WI38 (cell line): ENCODE data around the gene CLCA1.

Source experiments
- H3K4me3 ChIP-seq: 2 replicates; pipeline ENCODE4 v1.5.1; 2011; ENCODE audit warnings: low read depth, mild to moderate bottlenecking, control low read depth, low read length
- TF ChIP-seq, protein P1 (sequence below): IDR thresholded peaks from 2 replicates; pipeline ENCODE4 v1.5.1; 2012; ENCODE audit warnings: low read depth, mild to moderate bottlenecking, control low read depth, low read length

Gene CLCA1

DNA sequence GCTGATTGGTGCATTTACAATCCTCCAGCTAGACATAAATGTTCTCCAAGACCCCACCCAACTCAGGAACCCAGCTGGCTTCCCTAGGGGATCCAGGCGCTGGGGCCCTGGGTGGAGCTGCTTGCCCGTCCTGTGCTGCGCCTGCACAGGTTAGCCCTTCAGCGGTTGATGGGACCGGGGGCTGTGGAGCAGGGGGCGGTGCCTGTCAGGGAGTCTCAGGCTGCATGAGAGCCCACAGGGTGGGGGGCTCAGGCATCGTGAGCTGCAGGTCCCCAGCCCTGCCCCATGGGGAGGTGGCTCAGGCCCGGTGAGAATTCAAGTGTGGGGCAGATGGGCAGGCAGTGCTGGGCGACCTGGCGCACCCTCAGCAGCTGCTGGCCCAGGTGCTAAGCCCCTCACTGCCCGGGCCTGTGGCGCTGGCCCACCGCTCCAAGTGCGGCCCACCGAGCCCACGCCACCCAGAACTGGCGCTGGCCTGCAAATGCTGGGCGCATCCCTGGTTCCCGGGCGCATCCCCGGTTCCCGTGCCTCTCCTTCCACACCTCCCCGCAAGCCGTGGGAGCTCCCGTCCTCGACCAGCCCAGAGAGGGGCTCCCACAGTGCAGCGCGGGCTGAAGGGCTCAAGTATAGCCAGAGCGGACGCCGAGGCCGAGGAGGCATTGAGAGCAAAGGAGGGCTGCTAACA is 55.1 kb downstream of the CLCA1 start:
- H3K4me3 ChIP-seq, result no peak overlapping the region
- TF ChIP-seq, protein P1, sequence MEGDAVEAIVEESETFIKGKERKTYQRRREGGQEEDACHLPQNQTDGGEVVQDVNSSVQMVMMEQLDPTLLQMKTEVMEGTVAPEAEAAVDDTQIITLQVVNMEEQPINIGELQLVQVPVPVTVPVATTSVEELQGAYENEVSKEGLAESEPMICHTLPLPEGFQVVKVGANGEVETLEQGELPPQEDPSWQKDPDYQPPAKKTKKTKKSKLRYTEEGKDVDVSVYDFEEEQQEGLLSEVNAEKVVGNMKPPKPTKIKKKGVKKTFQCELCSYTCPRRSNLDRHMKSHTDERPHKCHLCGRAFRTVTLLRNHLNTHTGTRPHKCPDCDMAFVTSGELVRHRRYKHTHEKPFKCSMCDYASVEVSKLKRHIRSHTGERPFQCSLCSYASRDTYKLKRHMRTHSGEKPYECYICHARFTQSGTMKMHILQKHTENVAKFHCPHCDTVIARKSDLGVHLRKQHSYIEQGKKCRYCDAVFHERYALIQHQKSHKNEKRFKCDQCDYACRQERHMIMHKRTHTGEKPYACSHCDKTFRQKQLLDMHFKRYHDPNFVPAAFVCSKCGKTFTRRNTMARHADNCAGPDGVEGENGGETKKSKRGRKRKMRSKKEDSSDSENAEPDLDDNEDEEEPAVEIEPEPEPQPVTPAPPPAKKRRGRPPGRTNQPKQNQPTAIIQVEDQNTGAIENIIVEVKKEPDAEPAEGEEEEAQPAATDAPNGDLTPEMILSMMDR, result no peak

DNA sequence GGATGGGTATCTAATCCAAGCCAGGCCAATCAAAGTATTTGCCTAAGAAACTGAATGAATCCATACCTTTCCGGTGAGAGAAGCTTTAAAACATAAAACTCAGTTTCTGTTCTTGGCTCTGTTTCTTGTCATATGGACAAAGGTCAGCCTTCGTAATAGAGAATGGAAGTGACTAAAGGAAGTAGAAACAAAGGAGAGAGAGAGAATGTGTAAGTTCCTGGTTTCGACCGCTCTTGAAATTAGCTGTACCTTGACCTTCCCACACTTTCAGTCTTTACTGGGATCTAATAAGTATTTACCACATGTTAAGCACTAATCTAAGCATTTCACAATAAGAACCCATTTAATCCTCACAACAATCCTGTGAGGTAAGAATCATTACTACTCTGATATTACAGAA is 58.6 kb downstream of the CLCA1 start:
- H3K4me3 ChIP-seq, result no peak overlapping the region

DNA sequence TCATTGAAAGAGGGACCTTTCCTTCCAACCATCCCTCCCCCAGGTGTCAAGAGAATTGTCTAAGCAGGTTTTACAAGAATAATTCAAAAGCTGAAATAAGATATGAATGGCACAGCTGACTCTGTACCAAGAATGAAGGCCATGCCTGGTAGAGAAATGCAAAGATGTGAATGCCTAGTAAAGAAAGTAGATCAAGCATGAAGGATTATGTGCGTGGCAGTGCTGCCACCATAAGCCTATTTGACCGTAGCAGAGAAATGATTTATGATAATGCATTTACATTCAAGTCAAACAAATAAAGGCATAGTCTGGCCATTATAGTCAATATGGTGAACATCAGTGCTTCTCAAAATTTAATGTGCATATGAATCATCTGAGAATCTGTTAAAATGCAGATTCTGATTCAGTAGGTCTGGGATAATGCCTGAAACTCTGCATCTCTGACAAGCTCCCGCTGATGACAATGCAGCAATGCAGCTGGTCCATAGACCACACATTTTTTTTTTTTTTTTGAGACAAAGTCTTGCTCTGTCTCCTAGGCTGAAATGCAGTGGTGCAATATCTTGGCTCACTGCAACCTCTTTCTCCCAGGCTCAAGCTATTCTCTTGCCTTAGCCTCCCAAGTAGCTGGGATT is 61.6 kb downstream of the CLCA1 start:
- TF ChIP-seq, protein P1, result no peak
- H3K4me3 ChIP-seq, result no peak overlapping the region

More for the DNA sequence above, 58.6 kb downstream of the CLCA1 start:
- TF ChIP-seq, protein P1, result no peak

DNA sequence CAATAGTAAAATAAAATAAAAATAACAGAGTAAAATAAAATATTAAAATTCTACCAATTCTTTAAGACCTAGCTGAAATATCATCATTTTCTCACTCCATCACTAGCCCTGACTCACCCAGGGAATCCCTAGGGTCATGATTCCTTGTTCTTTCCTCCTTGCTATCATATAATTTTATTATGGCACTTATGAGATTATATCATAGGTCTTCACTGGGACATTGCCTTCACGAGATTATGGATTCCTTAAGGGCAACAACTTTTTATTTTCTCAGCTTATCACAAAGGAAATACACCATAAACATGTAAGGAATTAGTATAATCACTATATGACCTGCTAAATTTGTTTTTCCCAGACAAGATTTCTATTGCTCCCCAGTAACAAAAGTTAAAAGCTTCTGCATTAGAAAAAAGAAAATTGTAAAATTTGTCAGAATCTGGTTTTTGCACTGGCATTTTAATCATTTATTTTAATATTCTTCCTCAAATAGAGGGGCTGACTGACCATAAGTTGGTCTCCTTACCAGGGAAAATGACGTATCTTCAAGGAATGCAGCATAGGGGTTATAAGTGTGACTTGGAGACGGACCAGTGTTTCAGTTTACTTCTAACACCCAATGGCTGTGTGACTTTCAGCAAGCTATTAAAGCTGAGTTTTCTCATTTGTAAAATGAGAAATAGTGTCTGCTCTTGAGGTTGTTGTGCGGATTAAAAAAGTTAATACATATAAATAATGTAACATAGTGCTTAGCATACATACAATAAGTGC is 69.4 kb downstream of the CLCA1 start:
- TF ChIP-seq, protein P1, result no peak
- H3K4me3 ChIP-seq, result no peak overlapping the region

DNA sequence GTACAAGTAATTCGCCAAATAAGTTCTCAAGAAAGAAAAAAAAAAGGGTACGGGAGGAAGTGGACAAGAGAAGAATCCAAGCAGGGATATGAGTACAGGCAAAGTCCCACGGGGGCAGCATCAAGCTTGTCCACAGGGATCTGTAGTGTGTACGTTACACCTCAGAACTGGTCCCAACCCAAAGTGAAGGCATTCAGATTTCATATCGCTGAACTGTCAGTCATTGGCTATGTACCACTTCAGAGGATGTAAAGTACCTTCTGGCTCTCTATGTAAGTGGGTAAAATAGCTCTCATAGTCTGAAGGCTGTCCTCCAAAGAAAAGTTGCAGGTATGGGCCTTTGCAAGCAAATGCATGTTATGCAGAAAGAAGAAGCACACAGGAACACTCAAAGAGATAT is 70.0 kb downstream of the CLCA1 start:
- TF ChIP-seq, protein P1, result no peak
- no peak overlapping the region for H3K4me3 ChIP-seq

DNA sequence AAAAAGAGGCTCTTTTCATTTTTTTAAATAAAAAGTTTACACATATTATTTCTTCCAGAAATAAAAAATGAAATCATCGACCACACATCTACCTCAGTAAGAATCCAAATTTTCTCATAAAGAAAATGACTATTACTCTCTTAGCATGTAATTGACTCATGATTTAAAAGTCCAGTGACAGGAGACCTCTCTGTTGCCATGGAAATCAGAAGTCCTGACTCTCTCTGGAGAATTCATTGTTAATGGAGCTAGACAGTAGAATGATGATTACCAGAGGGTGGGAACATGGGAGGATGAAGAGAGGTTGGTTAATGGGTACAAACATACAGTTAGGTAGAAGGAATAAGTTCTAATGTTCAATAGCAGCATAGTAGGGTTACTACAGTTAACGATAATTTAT is 73.1 kb downstream of the CLCA1 start:
- no peak overlapping the region for H3K4me3 ChIP-seq
- TF ChIP-seq, protein P1, result no peak

DNA sequence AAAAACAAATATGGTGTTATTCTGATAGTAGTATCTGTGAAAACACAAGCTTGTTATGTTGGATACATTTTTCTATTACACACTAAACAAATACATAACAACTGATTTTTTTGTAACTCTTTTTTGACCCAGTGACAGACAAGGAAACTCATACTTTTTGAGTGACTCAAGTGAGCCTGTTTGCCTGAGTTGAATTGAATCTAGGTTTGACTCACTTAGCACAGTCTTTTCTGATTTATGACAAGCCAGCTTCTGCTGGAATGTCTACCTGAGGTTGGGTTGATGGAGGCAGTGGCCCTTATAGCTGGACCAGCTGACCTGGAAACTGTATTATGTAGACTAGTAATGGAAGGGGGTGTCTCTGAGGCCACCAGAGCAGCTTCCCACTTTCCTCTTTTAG is 73.9 kb downstream of the CLCA1 start:
- TF ChIP-seq, protein P1, result no peak

More for the DNA sequence above, 73.9 kb downstream of the CLCA1 start:
- no peak overlapping the region for H3K4me3 ChIP-seq
